A673 (cell line): Measurements from ENCODE around the gene PICALM. TPM values are rescaled to one million over a fixed set of nuclear protein-coding genes. Genes with fewer than 3 reads are reported as not detected.

Source experiments
- BruUV-seq: library from RNA; stranded (reverse); fragments of 400-500 nt; replicated peaks from 2 replicates; lab custom pipeline; 2021; lab: Mats Ljungman, UMichigan
- CTCF ChIA-PET: fragments of 300-600 bp; sonication (Branson Sonifier 250); formaldehyde crosslinking; loops from one replicate; lab custom pipeline; 2022; ENCODE audit warnings: antibody characterized with exemption; lab: Charles Lee
- POLR2A ChIA-PET: fragments of 300-600 bp; sonication (Branson Sonifier 250); formaldehyde crosslinking; loops from one replicate; lab custom pipeline; 2022; ENCODE audit warnings: antibody characterized with exemption; ENCODE audit not compliant: low non-redundant PET; lab: Charles Lee
- DNase-seq: peaks from one replicate; pipeline ENCODE4 v3.0.0-alpha.2; 2015; ENCODE audit warnings: low spot score
- H3K27ac ChIP-seq: fragments of 200-600 bp; sonication (generic); 2 replicates; pipeline ENCODE4 v1.5.1; 2016; ENCODE audit warnings: mixed run types, low read depth, mild to moderate bottlenecking, mixed read lengths, antibody characterized with exemption, low read length; ENCODE audit not compliant: poor library complexity, severe bottlenecking
- H3K27me3 ChIP-seq: fragments of 200-600 bp; sonication (generic); replicated peaks from 2 replicates; pipeline ENCODE4 v1.6.1; 2017; ENCODE audit warnings: mixed run types, low read depth, mild to moderate bottlenecking, mixed read lengths, antibody characterized with exemption, low read length; ENCODE audit not compliant: insufficient read depth, poor library complexity
- H3K36me3 ChIP-seq: fragments of 200-600 bp; sonication (generic); 2 replicates; pipeline ENCODE4 v1.6.1; 2016; ENCODE audit warnings: mixed run types, mild to moderate bottlenecking, mixed read lengths, antibody characterized with exemption, low read length; ENCODE audit not compliant: insufficient read depth, poor library complexity, severe bottlenecking
- H3K4me1 ChIP-seq: fragments of 200-600 bp; sonication (generic); 2 replicates; pipeline ENCODE4 v1.6.1; 2017; ENCODE audit warnings: mixed run types, mild to moderate bottlenecking, mixed read lengths, antibody characterized with exemption, low read length; ENCODE audit not compliant: insufficient read depth, poor library complexity, severe bottlenecking
- H3K4me3 ChIP-seq: fragments of 200-600 bp; sonication (generic); 2 replicates; pipeline ENCODE4 v1.5.1; 2016; ENCODE audit warnings: low read depth, mixed run types, mild to moderate bottlenecking, mixed read lengths, low read length; ENCODE audit not compliant: poor library complexity, severe bottlenecking
- H3K9me3 ChIP-seq: fragments of 200-600 bp; sonication (generic); 2 replicates; pipeline ENCODE4 v1.6.1; 2016; ENCODE audit warnings: mixed run types, low read depth, mild to moderate bottlenecking, mixed read lengths, antibody characterized with exemption, low read length; ENCODE audit not compliant: poor library complexity, severe bottlenecking
- CTCF ChIP-seq: fragments of 300-800, 200-600 bp; sonication (generic); conservative IDR thresholded peaks from 2 replicates; pipeline ENCODE4 v1.5.1; 2017; ENCODE audit warnings: low read depth, mild to moderate bottlenecking, antibody characterized with exemption, low read length, moderate library complexity, mixed read lengths
- EZH2 ChIP-seq: fragments of 200-600 bp; sonication (generic); IDR thresholded peaks from 2 replicates; pipeline ENCODE4 v1.6.1; 2017; ENCODE audit warnings: borderline replicate concordance, low read depth, mild to moderate bottlenecking, mixed read lengths, antibody characterized with exemption, low read length; ENCODE audit not compliant: poor library complexity, severe bottlenecking
- intact Hi-C: fragments of 100-400 bp; cut with micrococcal nuclease; formaldehyde crosslinking; loops from one replicate; pipeline ENCODE4 v1.10.0; 2022; ENCODE audit not compliant: unreplicated experiment
- total RNA-seq: library from RNA; stranded (reverse); gene quantifications from 2 replicates; pipeline ENCODE4 v1.2.3, GENCODE V29; 2021

PICALM gene
- total RNA-seq, 1 experiment from 2014 or later, result 174 TPM

GRCh38 chr11:85914425-85914824, 154.5 kb downstream of the PICALM start:
- Histone ChIP-seq H3K27me3 (peaks cover 20% of the 10 kb centered on the region), H3K9me3 (no peaks in the 10 kb centered on the region), H3K4me1 (peaks cover 8% of the 10 kb centered on the region), H3K27ac (no peak overlapping the region), H3K4me3 (no peak overlapping the region), H3K36me3 (no peaks in the 10 kb centered on the region)
- BruUV-seq, result no TSS peak
- DNase-seq, result no peak
- no peak for TF ChIP-seq EZH2
- TF ChIP-seq CTCF, result no peak
- intact Hi-C loops, result no loop called here
- POLR2A ChIA-PET, result no interaction called here
- CTCF ChIA-PET, result no interaction called here

- POLR2A ChIA-PET, result interaction anchor here (0.7 kb wide), 1 partner anchor 156 kb away, joined by 3 read pairs; no protein-coding TSS in a partner anchor
- Histone ChIP-seq H3K4me1 (peaks cover 3% of the 10 kb centered on the region), H3K4me3 (no peak overlapping the region), H3K27ac (no peak overlapping the region), H3K9me3 (no peaks in the 10 kb centered on the region), H3K36me3 (no peaks in the 10 kb centered on the region), H3K27me3 (peaks cover 20% of the 10 kb centered on the region)
- CTCF ChIA-PET, result no interaction called here
- TF ChIP-seq EZH2 (no peak), CTCF (no peak)
- DNase-seq, result no peak
- intact Hi-C loops, result no loop called here
- BruUV-seq, result no TSS peak
Observed at GRCh38 chr11:85913513-85913912, 155.4 kb downstream of the PICALM start.

GRCh38 chr11:85912414-85912813, 156.5 kb downstream of the PICALM start:
- BruUV-seq, result no TSS peak
- Histone ChIP-seq H3K27me3 (peaks cover 20% of the 10 kb centered on the region), H3K4me3 (no peak overlapping the region), H3K4me1 (no peaks in the 10 kb centered on the region), H3K9me3 (no peaks in the 10 kb centered on the region), H3K36me3 (no peaks in the 10 kb centered on the region), H3K27ac (no peak overlapping the region)
- CTCF ChIA-PET, result no interaction called here
- intact Hi-C loops, result no loop called here
- no peak for DNase-seq
- TF ChIP-seq CTCF (no peak), EZH2 (no peak)
- POLR2A ChIA-PET, result no interaction called here

Other genes starting within 250 kb of the PICALM start
- gene CCDC83, start 213.7 kb downstream of the PICALM start, total RNA-seq, result not detected in 2 replicates
- gene EED, start 175.7 kb upstream of the PICALM start, total RNA-seq, result 37.5 and 43.4 TPM in 2 replicates
- gene HIKESHI, start 233.2 kb upstream of the PICALM start, total RNA-seq, result 55.1 and 58.7 TPM in 2 replicates